Panc1 (cell line): Measurements from ENCODE around the gene NEK4.

Source experiments
- CTCF ChIP-seq: fragments of 450-650 bp; IDR thresholded peaks from 2 replicates; pipeline ENCODE4 v1.5.1; 2017; ENCODE audit warnings: mild to moderate bottlenecking
- TF ChIP-seq, protein P1 (sequence below), 2 experiments: IDR thresholded peaks; 2 replicates each; pipeline ENCODE4 v1.6.1; 2011 to 2012; ENCODE audit warnings: low read depth in 2 of 2, control low read depth in 1 of 2, low read length in 1 of 2, mild to moderate bottlenecking in 1 of 2, moderate library complexity in 1 of 2; ENCODE audit not compliant: insufficient read depth in 1 of 2

- TF ChIP-seq, protein P1, sequence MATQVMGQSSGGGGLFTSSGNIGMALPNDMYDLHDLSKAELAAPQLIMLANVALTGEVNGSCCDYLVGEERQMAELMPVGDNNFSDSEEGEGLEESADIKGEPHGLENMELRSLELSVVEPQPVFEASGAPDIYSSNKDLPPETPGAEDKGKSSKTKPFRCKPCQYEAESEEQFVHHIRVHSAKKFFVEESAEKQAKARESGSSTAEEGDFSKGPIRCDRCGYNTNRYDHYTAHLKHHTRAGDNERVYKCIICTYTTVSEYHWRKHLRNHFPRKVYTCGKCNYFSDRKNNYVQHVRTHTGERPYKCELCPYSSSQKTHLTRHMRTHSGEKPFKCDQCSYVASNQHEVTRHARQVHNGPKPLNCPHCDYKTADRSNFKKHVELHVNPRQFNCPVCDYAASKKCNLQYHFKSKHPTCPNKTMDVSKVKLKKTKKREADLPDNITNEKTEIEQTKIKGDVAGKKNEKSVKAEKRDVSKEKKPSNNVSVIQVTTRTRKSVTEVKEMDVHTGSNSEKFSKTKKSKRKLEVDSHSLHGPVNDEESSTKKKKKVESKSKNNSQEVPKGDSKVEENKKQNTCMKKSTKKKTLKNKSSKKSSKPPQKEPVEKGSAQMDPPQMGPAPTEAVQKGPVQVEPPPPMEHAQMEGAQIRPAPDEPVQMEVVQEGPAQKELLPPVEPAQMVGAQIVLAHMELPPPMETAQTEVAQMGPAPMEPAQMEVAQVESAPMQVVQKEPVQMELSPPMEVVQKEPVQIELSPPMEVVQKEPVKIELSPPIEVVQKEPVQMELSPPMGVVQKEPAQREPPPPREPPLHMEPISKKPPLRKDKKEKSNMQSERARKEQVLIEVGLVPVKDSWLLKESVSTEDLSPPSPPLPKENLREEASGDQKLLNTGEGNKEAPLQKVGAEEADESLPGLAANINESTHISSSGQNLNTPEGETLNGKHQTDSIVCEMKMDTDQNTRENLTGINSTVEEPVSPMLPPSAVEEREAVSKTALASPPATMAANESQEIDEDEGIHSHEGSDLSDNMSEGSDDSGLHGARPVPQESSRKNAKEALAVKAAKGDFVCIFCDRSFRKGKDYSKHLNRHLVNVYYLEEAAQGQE (IDR thresholded peaks at IDR 0.05; ENCODE audit: insufficient read depth in 1 of 2, low read depth in 2 of 2, low read length in 1 of 2), result peak in 1 of 2 experiments; percentile 59; a peak in 1 of 4 replicates
- no peak for TF ChIP-seq CTCF
Measured at GRCh38 chr3:52685709-52686691, 84.7 kb downstream of the NEK4 start, which contains the start of the genes GNL3 and PBRM1.
